HG02678 (cell line): ENCODE measurements around the gene FBN1.

Experiments
- ATAC-seq: cut with Tn5 transposase; IDR thresholded peaks from one replicate; pipeline ENCODE4 v1.9.1; 2021; ENCODE audit warnings: mild to moderate bottlenecking, moderate library complexity; ENCODE audit not compliant: unreplicated experiment

Gene FBN1

GRCh38 chr15:48522123-48522522, 123.4 kb downstream of the FBN1 start:
- no peak for ATAC-seq

GRCh38 chr15:48520376-48521155, 124.9 kb downstream of the FBN1 start:
- no peak for ATAC-seq

GRCh38 chr15:48516121-48516520, 129.4 kb downstream of the FBN1 start:
- ATAC-seq = no peak

- ATAC-seq = no peak
These were observed 130.0 kb downstream of the FBN1 start for GRCh38 chr15:48515500-48515899.

GRCh38 chr15:48514103-48514816, 131.2 kb downstream of the FBN1 start:
- no peak for ATAC-seq

- no peak for ATAC-seq
These were observed 134.5 kb downstream of the FBN1 start for GRCh38 chr15:48510976-48511375.

GRCh38 chr15:48507416-48508065, 138.0 kb downstream of the FBN1 start:
- ATAC-seq = peak; percentile 85

GRCh38 chr15:48505067-48505466, 140.4 kb downstream of the FBN1 start:
- ATAC-seq = no peak

- ATAC-seq = peak; percentile 62
These were observed 144.3 kb downstream of the FBN1 start for GRCh38 chr15:48501208-48501607.

- no peak for ATAC-seq
These were observed 144.9 kb downstream of the FBN1 start for GRCh38 chr15:48500595-48500994.

GRCh38 chr15:48499978-48500377, 145.5 kb downstream of the FBN1 start:
- ATAC-seq = no peak

- ATAC-seq = no peak
These were observed 146.7 kb downstream of the FBN1 start for GRCh38 chr15:48498828-48499227.

GRCh38 chr15:48494631-48495030, 150.9 kb downstream of the FBN1 start:
- no peak for ATAC-seq

- ATAC-seq = no peak
These were observed 151.7 kb downstream of the FBN1 start for GRCh38 chr15:48493763-48494225.

- no peak for ATAC-seq
These were observed 152.3 kb downstream of the FBN1 start for GRCh38 chr15:48493084-48493762.

- no peak for ATAC-seq
These were observed 159.3 kb downstream of the FBN1 start for GRCh38 chr15:48486228-48486627.

- no peak for ATAC-seq
These were observed 163.7 kb downstream of the FBN1 start for GRCh38 chr15:48481802-48482201.

- ATAC-seq = no peak
These were observed 165.8 kb downstream of the FBN1 start for GRCh38 chr15:48479751-48480150.

GRCh38 chr15:48478581-48478980, 166.9 kb downstream of the FBN1 start:
- ATAC-seq = no peak

- no peak for ATAC-seq
These were observed 167.6 kb downstream of the FBN1 start for GRCh38 chr15:48477795-48478360.
